ENCODE results near the gene FAM187B.

DNA sequence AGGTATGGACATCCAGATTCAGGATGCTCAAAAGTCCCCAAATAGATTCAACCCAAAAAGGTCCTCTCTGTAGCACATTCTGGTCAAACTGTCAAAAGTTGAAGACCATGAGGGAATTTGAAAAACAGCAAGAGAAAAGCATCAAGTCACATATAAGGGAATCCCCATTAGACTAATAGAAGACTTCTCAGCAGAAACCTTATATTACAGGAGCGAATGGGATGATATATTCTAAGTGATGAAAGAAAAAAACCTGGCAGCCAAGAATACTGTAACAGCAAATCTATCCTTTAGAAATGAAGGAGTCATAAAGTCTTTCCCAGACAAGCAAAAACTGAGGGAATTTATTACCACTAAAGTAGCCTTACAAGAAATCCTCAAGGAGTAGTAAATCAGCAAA, 44.3 kb downstream of the FAM187B start:
- TF ChIP-seq EZH2 (IDR thresholded peaks at IDR 0.05; ENCODE audit: borderline replicate concordance, low read depth, low read length, poor library complexity, severe bottlenecking): no peak
- no peak for TF ChIP-seq CTCF (conservative IDR thresholded peaks at IDR 0.05; ENCODE audit: low read depth, low read length)

All from A673 (cell line).